HG03159 (cell line): ENCODE results near the gene FCRLB.
"Not testable (repeated sequence)": the region's sequence is repeated elsewhere in the genome, so short reads cannot be mapped to it uniquely, and the experiment has no call there.

ENCODE experiments used
- ATAC-seq: cut with Tn5 transposase; IDR thresholded peaks from one replicate; pipeline ENCODE4 v1.9.1; 2021; ENCODE audit warnings: mild to moderate bottlenecking, moderate library complexity; ENCODE audit not compliant: unreplicated experiment

The FCRLB gene

GRCh38 chr1:161738627-161739287 lies 17.4 kb downstream of the FCRLB start:
- ATAC-seq, result peak; percentile 46

GRCh38 chr1:161739865-161740566 lies 18.7 kb downstream of the FCRLB start:
- peak; percentile 27 for ATAC-seq

- no peak for ATAC-seq
Measured at GRCh38 chr1:161740921-161741320, 19.6 kb downstream of the FCRLB start.

- no peak for ATAC-seq
Measured at GRCh38 chr1:161743231-161743630, 21.9 kb downstream of the FCRLB start.

- no peak for ATAC-seq
Measured at GRCh38 chr1:161747801-161748200, 26.5 kb downstream of the FCRLB start.

GRCh38 chr1:161749509-161750407 lies 28.4 kb downstream of the FCRLB start, which contains the start of gene DUSP12:
Gene DUSP12, plus strand, starts transcription at chr1:161749786. Its CDS starts 16 bp downstream, at chr1:161749802.
- peak; percentile 93 for ATAC-seq

GRCh38 chr1:161763522-161764098 lies 42.3 kb downstream of the FCRLB start:
- ATAC-seq, result no peak

- peak; percentile 55 for ATAC-seq
Measured at GRCh38 chr1:161766102-161766981, 45.0 kb downstream of the FCRLB start, which contains the start of gene ATF6. Gene ATF6, plus strand, starts transcription at chr1:161766320. Its CDS starts 41 bp downstream, at chr1:161766361.

GRCh38 chr1:161768461-161768860 lies 47.1 kb downstream of the FCRLB start:
- ATAC-seq, result no peak

- ATAC-seq, result no peak
Measured at GRCh38 chr1:161768986-161769672, 47.8 kb downstream of the FCRLB start.

GRCh38 chr1:161769673-161770045 lies 48.3 kb downstream of the FCRLB start:
- ATAC-seq, result not testable (repeated sequence)

- no peak for ATAC-seq
Measured at GRCh38 chr1:161770250-161770649, 48.9 kb downstream of the FCRLB start.

GRCh38 chr1:161771161-161771560 lies 49.8 kb downstream of the FCRLB start:
- ATAC-seq, result no peak

- ATAC-seq, result no peak
Measured at GRCh38 chr1:161771973-161772372, 50.6 kb downstream of the FCRLB start.

- ATAC-seq, result no peak
Measured at GRCh38 chr1:161772397-161772796, 51.1 kb downstream of the FCRLB start.

GRCh38 chr1:161773791-161774190 lies 52.4 kb downstream of the FCRLB start:
- no peak for ATAC-seq

- ATAC-seq, result no peak
Measured at GRCh38 chr1:161777261-161777660, 55.9 kb downstream of the FCRLB start.
